Stimulated activated CD8-positive, alpha-beta memory T cell treated with anti-CD3 and anti-CD28 coated beads, Interleukin-7, amount 100 ng/mL, for 1 hour (primary cell): ENCODE data around the gene OVCH1.
"Not testable (repeated sequence)": the region's sequence is repeated elsewhere in the genome, so short reads cannot be mapped to it uniquely, and the experiment has no call there.

Source experiments
- DNase-seq, 2 donors: peaks; one replicate each; pipeline ENCODE4 v3.0.0-alpha.2; 2020; ENCODE audit warnings: low read depth in 2 of 2

OVCH1 gene

DNA sequence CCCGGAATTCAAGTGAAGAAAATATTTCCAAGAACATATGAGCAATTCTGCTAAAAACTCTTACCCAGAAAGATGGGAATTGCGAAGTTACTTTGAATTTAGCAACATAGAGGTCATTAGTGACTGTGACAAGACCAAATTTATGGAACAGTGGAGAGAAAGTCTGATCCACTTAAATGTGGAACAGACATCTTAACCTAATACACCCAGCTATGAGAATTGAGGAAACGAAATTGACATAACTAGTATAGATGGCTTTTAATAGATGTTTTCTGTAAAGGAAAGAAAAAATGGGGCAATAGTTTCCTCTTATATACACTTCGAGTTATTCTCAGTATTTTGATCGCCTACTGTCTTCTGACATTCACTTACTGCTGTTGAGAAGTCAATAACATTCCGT lies 4.6 kb downstream of the OVCH1 start:
- DNase-seq: no peak

DNA sequence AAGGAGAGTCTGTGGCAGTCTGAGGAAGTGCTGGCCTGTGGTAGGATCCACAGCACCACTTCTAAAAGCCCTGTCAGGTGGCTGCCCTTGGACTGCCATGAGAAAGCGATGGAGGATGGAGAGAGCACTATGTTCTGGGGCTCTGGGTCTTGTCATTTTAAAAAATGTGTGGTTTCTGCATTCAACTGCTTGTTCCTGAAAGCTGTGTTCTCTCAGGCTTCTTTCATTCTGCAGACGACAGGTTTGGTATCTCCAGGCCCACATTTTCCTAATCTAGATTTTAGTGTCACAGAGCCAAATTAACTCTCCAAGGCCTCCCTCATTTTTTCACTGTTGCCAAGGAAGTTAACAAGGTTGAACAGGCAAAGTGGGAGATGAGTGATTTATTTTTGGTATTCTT lies 10.5 kb downstream of the OVCH1 start:
- DNase-seq: no peak

DNA sequence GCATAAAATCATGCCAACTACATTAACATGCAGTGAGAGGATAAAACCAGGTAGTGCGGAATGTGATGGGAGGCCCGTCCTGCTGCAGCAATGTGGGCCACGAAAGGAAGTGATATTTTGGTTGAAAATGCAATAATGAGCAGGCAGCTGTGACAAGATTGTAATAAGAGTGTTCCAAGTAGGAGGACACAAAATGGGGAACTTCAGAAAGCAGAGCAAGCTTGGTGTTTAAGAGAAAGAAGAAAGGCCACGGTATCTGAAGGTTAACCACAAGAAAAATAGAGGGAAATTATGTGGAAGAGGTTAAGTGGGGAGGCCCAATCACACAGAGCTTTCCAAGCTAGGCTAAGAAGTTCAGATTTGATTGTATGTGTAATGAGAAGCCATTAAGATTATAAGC lies 34.3 kb downstream of the OVCH1 start:
- no peak for DNase-seq

DNA sequence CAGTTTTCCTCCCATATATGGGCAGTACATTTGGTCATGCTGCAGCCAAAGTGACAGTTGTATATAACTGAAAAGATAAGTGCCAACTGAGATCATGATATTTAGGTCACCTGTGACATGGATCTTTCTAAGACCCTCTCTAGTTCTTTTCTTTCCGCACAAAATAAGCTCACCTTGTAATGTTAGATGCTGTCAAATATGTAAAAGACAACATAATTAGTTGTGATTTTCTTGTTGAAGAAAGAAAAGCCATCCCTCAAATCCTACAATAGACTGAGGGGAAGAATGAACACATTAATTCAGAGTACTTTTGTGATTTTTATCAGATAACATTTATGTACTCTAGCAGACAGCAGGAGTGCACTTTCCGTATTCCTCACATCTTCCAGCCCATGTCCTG lies 37.4 kb downstream of the OVCH1 start:
- DNase-seq: no peak

DNA sequence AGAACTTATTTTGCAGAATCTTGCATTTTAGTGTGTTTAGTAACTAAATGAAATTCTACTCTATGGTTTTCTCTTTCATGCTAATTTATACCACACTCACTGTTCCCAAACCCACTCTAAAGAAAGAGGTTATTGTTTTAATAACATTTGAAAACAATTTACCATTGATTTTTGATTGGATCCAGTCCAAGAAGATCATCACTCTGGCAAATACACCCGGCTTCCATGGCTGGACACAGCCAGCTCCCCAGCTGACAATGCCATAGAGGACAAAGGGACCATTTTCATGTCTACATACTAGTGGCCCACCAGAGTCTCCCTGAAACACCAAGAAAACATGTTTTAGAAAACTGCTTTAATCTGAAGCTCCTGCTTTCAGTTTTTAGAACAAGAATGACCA lies 42.4 kb downstream of the OVCH1 start:
- DNase-seq: no peak

DNA sequence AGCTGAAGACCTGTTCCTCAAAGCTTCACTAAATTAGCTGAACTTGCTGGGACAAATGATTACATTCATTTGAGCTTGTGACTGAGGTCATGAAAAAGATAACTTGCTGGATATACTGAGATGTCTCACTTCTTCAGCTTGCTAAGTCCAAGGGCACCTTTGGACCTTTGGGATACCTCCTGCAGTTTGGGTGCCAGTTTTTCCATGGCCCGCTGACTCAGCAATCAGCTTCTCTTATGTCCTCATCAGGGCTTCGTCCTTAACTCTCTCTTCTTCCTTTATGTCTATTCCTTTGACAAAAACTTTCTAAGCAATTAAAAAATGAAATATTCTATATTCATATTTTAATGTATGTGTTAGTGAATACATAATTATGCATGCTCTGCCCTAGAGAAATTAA lies 45.6 kb downstream of the OVCH1 start:
- DNase-seq: no peak

DNA sequence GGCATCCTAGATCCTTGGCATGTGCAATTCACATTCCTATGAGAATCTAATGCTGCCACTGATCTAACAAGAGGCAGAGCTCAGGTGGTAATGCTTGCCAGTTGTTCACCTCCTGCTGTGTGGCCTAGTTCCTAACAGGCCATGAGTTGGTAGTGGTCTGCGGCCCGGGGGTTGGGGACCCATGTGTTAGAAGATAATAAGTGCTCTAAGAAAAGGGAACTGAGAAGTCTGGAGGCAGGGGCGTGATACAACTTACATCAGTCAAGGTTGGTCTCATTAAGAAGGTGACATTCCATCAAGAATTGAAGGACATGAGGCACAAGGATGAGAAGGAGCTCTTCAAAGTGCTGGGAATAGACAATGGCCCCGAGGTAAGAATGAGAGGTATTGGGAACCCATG lies 49.3 kb downstream of the OVCH1 start:
- no peak for DNase-seq

DNA sequence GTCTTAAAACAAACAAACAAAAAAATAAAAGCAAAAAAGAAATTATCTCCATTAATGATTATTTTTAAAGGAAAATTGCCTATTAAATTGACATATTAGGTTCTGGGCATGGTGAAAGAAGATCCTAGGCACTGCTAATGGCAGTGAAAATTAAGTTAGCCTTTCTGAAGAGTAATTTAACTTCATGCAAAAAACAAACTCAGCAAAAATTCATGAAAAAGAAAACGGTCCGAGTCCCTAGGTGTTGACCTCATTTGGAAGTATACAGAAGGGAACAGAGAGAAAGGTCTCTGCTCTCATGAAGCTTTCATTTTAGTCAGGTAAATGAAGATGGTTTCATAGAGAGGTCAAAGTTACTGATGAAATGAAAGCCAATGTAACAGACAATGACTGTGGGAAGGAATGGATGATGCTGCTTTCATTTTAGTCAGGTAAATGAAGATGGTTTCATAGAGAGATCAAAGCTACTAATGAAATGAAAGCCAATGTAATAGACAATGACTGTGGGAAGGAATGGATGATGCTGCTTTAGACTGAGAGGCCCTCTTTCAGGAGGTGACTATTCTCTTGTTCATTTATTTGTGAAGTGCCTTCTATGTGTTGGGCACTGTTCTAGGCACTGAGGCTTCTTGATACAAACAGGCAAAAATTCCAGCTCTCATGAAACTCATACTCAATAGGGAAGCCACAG lies 50.1 kb downstream of the OVCH1 start:
- no peak for DNase-seq

DNA sequence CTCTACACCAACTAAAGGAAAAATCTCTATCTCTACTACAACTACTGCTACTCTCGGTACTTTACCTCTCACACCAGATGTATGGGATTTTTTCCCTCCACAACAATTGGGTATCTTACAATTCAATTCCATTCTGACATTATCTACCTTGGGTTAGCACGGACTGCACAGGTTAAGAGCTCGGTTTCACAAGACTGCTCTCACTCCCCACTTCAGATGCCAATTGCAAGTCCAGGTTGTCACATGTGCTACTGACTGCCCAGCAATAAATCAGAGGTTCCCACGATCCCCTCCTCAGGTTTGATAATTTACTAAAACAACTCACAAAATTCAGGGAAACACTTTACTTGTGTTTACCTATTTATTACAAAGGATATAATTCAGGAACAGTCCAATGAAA lies 58.0 kb downstream of the OVCH1 start:
- no peak for DNase-seq

DNA sequence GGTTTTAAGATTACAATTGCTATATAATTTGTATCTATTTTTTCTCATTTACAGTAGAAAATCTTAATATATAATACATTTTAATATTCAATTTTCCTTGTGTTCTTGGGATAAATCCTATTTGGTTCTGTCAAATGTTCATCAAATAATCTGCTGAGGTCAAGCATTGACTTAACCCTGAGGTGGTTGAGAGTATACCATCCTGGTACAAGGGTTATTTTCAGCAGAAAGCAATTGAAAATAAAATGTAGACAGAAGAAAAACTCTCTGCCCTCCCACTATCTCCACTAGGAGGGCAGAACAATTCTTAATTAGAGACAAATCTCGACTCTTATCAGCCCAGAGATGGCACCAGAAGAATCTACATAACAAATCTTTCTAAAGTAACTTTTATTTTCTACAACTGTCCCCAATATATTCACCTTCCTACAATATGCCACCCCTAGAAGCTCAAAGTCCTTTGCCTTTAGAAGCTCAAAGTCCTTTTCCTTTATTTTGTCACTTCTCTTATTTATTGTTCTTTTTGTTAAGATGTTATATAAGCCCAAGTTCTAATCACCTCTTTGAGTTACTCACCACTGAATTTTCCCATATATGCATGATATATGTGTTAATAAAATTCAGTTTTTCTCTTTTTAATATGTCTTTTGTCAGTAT lies 58.6 kb downstream of the OVCH1 start:
- DNase-seq: no peak

DNA sequence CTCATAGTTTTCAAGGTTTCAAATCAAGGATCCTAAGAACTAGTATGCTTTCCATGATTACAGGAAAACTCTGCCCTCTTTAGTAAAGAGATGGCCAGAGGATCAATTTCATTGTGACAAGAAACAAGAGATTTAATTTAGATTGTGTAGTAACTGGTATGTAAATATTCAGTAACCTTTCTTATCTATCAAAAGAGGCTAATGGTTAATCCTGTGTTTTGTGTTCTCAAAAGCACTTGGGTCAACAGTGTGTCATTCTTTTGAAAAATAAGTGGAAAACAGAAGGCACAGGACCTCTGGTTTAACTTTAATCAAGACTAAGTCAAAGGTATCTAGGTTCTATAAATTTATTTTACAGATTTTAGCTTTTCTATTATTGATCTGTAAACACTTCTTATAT lies 59.9 kb downstream of the OVCH1 start:
- DNase-seq: no peak

DNA sequence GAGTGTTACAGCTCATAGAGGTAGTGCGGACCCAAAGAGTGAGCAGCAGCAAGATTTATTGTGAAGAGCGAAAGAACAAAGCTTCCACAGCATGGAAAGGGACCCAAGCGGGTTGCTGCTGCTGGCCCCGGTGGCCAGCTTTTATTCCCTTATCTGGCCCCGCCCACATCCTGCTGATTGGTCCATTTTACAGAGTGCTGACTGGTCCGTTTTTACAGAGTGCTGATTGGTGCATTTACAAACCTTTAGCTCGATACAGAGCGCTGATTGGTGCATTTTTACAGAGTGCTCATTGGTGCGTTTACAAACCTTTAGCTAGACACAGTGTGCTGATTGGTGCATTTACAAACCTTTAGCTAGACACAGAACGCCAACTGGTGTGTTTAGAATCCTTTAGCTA lies 60.7 kb downstream of the OVCH1 start:
- DNase-seq: not testable (repeated sequence)

DNA sequence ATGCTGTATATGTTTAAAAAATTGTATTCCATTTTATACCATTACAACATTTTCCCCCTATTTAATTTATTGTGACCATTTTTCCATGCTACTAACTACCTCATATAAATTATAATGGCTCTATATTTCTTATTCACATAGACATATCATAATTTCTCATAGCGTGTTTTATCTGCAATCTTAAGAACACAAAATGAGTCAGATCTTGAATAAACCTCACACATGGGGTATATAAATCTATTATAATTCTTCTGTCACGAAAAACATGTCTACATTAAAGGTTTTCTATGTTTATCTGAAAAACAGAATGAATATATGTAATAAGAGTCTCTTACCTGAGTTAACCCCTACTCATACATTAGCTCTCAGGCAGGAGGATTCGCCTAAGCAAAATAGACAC lies 66.0 kb downstream of the OVCH1 start:
- DNase-seq: no peak

DNA sequence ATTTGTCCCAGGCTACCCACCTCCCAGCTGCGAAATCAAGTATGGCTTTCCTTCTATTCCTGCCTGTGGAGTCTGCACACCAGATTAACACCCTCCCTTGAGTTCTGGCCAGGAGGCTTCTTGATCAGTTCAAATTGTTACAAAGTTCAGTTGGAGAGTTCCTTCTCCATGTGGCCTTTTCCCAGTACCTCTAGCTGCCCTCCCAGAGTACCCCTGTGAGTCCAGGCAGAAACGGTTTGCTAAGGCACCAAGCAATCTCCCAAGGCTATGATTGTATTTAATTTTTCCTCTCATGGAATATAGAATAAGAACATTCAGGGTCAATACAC lies 66.8 kb downstream of the OVCH1 start:
- no peak for DNase-seq

DNA sequence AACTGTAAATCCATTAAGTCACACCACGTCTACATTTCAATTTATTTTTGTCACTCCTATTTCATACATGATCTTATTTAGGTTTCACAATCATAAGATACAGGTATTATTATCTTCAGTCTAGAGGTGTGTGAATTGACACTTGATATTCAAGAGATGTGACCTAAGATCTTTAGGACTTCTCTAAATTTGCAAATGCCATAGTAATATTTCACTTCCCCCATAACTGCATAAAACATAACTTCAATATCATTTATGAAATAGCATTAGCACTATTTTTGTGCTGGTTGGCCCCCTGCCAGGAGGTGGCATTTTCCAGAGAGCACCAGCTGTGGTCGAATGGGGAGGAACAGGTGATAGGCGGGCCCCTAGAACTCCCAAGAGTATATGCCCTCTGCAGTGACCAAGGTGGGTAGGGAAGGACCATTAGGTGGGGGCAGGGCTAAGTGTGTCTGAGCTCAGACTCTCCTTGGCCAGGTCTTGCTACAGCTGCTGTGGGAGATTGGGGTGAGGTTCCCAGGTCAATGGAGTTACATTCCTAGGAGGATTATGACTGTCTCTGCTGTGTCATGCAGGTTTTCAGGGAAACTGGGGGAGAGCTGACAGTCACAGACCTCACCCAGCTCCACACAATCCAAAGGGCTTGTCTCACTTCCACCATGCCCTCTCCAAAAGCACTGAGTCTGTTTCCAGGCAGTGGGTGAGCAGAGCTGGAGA lies 67.3 kb downstream of the OVCH1 start:
- DNase-seq: no peak

DNA sequence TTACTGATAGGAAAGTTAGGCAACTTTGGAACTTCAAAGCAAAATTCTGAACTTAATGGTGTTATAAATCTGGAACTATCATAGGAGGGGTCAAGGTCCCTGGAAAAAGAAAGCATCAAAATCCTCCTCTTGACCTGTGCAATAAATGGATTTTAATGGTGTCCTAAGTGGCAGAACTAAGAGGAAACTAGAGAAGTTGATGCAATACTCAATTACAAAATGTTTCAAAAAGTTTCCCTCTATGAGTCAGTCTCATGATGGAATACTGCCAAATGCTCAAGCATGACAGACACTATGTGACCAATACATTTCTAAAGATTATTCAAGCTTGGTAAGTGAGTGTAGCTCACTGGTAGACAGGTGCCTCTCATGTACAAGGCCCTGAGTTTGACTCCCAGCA lies 68.9 kb downstream of the OVCH1 start:
- no peak for DNase-seq

DNA sequence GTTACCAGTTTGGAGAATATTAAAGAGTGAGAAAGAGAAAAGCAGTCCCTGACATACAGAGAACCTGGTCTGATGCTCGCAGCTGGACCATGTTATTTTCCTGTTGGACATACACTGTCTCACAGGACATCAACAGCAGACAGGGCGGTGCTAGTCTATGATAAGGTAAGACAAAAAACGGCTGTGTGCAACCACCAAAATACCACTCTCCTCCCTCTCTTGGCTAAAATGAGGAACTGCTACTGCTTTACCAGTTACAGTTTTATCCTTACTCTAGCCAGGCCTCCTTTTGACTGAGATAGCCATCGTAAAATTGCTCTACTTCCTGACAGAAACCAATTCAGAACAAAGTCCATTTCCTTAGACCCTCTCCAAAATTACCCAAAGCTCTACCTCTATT lies 69.5 kb downstream of the OVCH1 start:
- DNase-seq: no peak

DNA sequence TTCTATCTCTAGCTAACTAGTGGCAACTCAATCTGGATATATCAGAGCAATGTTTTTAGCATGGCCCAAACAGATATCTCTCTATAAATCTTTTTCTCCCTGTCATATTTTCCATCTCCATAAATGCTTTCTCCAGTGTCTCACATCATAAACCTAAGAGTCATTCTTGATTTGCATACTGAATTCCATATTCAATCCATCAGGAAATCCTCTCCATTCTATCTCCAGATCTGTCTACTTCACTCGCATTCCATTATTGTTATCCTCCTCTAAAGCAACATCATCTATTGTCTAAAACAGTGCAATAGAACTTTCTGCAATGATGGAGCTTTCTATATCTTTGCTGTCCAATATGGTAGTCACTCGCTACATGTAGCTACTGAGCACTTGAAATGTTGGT lies 71.0 kb downstream of the OVCH1 start:
- no peak for DNase-seq

DNA sequence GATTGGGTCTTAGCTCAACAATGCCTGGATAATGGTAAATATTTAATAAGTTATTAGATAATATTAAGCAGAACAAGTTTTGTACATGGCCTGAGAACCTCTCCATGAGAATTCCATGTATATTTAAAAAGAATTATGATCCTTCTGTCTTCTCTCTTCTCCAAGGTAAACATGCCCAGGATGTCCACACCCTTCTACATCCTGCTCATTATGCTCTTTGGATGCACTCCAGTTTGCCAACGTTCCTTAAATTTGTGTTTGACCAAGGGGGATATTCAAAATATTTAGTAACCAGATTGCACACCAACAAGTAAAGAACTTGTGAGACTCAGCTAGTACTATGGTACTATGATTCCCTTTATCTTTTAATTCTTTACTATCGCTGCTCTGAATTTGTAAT lies 71.8 kb downstream of the OVCH1 start:
- DNase-seq: no peak

DNA sequence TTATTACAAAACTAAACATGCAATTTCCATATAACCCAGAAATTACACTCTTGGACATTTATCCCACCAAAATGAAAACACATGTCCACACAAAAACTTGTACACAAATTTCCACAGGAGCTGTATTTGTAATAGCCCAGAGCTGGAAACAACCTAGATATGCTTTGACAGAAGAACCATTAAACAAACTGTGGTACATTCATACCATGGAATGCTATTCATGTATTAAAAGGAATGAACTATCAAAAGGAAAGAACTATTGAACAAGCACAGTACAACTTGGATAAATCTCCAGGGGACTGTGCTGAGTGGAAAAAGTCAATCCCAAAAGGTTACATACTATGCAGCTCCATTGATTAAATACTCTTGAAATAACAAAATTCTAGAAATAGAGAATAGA lies 80.7 kb downstream of the OVCH1 start:
- DNase-seq: no peak

DNA sequence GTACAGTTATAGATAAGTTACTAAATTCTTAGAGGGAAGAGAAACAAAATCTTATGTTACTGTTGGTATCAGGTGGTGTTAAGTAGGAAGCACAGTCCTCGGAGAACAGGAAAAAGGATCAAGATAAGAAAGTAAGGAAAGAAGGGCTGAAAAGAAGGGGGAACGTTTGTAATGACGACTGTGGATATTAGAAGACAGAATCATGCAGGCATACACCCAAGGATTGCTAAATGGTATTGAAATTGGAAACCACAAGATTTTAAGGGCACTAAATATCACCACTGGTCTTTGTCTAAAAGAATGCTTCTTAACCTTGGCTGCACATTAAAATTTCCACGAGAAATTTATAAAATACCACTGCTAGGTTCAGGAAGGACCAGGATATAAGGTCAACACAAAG lies 82.4 kb downstream of the OVCH1 start:
- no peak for DNase-seq

DNA sequence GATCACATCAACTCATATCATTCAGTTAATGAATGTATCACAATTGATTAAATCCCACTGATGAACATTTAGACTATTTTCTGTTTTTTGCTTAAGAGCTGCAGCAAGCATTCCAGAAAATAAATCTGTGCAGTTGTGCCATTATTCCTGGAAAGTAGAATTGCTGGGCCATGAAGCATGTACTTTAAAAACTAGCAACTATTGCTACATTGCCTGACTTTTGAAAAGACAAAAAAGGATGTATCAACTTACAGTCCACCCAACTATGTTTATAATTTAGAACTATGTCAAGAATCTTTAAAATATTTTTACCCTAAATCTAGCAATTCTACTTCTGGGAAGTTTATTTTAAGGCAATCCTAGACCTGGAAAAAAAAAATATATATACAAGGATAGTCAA lies 83.1 kb downstream of the OVCH1 start:
- DNase-seq: no peak

DNA sequence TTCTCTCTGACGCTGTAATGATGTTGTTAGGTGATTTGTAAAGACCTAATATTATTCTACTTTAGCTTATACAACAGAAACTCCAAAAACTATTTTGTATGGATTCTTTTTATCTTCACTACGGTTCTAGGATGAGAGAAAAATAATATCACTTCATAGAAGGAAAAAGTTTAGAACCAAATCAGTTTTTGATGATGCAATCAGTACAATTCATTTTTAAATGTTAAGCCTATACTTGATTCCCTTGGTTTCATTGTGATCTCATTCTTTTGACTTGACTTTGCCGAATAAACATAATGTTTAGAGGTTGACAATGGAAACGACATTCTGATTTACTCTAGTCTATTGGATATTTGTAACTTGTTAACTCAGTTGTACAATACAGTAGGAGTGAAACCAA lies 91.9 kb downstream of the OVCH1 start:
- DNase-seq: no peak

DNA sequence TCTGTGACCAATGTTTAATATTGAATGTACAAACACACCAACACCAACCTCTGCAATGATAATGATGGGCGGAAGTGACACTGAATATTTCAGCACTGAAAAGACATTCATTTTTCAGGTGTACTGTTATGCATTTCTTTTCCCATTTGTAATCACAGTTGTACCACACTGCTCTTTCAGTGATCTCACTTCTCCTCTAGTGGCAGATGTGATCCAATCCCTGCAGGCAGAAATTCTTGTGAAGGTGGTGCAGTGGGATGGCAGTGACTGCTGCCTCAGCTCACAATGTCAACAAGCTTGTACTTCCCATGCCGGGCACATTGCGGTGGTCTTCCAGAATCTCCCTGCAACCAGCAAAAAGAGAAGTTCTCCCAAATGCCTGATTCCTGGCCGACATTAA lies 93.5 kb downstream of the OVCH1 start:
- DNase-seq: no peak
